BLaER1 (cell line): ENCODE results near the gene CRYBA2.

ENCODE experiments used
- H3K27ac ChIP-seq: shearing (Covaris generic); formaldehyde crosslinking; 2 replicates; pipeline ENCODE4 v1.8.1; 2022
- H3K27me3 ChIP-seq: shearing (Covaris generic); formaldehyde crosslinking; 2 replicates; pipeline ENCODE4 v1.8.1; 2022
- H3K36me3 ChIP-seq: shearing (Covaris generic); formaldehyde crosslinking; 2 replicates; pipeline ENCODE4 v1.8.1; 2022
- H3K4me1 ChIP-seq: shearing (Covaris generic); formaldehyde crosslinking; 2 replicates; pipeline ENCODE4 v1.8.1; 2022
- H3K4me2 ChIP-seq: shearing (Covaris generic); formaldehyde crosslinking; 2 replicates; pipeline ENCODE4 v1.8.1; 2022
- H3K4me3 ChIP-seq: shearing (Covaris generic); formaldehyde crosslinking; 2 replicates; pipeline ENCODE4 v1.8.1; 2022
- H3K9ac ChIP-seq: shearing (Covaris generic); formaldehyde crosslinking; 2 replicates; pipeline ENCODE4 v1.8.1; 2022
- H3K9me3 ChIP-seq: shearing (Covaris generic); formaldehyde crosslinking; 2 replicates; pipeline ENCODE4 v1.8.1; 2022
- H4K20me1 ChIP-seq: shearing (Covaris generic); formaldehyde crosslinking; 2 replicates; pipeline ENCODE4 v1.8.1; 2022
- Cebpa-rat ChIP-seq: shearing (Covaris generic); IDR thresholded peaks from 2 replicates; pipeline ENCODE4 v1.8.1; 2022

The CRYBA2 gene

DNA sequence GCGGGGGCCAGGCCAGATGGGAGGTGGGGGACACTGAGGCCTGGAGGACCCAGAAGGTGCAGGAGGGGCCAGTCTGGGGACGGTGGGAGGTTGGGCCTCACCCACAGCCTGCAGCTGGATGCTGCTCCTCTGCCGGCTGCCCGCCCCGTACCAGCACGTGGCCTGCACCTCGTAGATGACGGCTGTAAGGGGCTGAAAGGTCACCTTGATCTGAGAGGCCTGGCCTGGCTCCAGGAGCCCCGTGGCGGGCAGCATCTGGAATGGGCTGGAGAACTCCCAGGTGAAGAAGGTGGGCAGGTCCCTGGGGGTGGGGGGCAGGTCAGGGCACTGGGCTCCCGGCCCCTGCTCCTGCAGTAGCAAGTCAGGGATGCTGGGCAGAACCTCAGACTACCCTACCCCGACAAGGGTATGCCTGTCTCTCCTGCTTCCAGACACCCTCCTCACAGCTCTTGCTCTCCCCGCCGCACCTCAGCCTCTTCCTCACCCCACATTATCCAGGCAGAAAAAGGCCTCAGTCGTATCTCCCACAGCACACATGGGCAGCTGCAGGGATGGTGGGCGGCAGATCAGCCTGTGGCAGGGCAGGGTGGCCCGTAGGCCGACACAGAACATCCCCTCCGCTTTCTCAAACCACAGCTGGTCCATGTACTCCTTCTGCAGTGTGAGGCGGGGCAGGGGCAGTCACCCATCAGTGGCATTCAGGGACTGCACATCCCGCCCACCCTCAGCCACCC is 38.0 kb upstream of the CRYBA2 start:
- no peaks in the 10 kb centered on the region for H3K36me3 ChIP-seq
- H3K9ac ChIP-seq = no peak overlapping the region
- H3K27ac ChIP-seq = no peak overlapping the region
- no peaks in the 10 kb centered on the region for H3K9me3 ChIP-seq
- no peak for TF ChIP-seq Cebpa-rat
- no peaks in the 10 kb centered on the region for H3K4me1 ChIP-seq
- H3K27me3 ChIP-seq = no peaks in the 10 kb centered on the region; the same call in 1 of the 2 replicates
- no peak overlapping the region for H3K4me2 ChIP-seq
- no peak overlapping the region for H3K4me3 ChIP-seq
- H4K20me1 ChIP-seq = peaks cover 7% of the 10 kb centered on the region; the same call in 1 of the 2 replicates

DNA sequence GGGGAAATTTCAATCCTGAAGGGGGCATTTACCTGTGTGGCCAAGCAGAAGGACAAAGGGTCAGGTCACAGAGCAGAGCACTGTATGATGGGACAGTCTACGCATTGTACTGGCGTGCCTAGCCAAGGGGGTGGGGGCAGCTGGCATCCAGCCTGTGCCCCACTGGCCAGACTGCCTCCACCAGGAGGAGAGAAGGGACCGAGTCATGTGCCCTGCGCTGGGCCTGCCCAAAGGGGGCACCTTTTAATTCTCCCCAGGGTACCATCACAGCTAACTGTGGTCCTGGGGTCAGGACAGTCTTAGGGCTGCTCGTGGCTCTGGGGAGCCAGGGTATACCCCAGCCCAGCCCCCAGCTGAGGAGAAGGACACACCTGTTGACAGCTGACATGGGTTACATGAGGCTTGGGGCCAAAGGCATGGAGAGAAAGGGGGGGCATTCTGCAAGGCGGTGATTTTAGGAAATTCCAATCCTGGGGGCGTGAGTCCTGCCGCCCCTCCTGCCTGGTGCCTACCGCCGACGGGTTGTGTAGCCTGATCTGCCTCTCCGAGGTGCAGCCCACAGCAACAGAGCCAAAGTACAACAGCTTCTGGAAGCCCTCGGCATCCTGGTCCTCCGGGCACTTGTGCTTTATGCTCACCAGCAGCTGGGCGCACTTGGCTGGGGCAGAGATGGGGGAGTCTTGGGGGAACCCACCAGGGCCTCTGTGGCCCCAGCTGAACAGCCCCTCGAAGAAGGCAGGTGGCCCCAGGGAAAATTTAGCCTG is 37.1 kb upstream of the CRYBA2 start:
- no peaks in the 10 kb centered on the region for H3K4me1 ChIP-seq
- H3K9ac ChIP-seq = no peak overlapping the region
- H3K9me3 ChIP-seq = no peaks in the 10 kb centered on the region
- H3K36me3 ChIP-seq = no peaks in the 10 kb centered on the region
- H4K20me1 ChIP-seq = peaks cover 7% of the 10 kb centered on the region; the same call in 1 of the 2 replicates
- H3K4me2 ChIP-seq = no peak overlapping the region
- no peak overlapping the region for H3K27ac ChIP-seq
- H3K4me3 ChIP-seq = no peak overlapping the region
- H3K27me3 ChIP-seq = no peaks in the 10 kb centered on the region; the same call in 1 of the 2 replicates
- no peak for TF ChIP-seq Cebpa-rat

DNA sequence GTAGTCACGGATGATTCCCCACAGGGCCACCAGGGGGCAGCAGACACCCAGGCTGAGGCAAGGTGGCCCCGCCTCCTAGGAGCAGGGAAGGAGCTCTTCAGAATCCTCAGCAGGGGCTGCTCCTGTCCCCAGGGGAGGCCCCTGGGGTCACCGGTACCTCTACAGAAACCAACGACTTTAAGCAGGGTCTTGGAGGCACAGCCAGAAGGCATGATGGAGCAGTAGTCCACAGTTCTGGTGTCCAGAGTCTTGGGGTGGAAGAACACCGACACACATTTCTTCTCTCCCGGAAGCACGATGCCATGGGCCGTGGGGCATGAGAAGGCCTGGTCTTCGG is 36.6 kb upstream of the CRYBA2 start:
- Histone ChIP-seq H3K36me3 (no peaks in the 10 kb centered on the region), H3K4me1 (no peaks in the 10 kb centered on the region), H3K9ac (no peak overlapping the region), H4K20me1 (peaks cover 7% of the 10 kb centered on the region; the same call in 1 of the 2 replicates), H3K4me3 (no peak overlapping the region), H3K27ac (no peak overlapping the region), H3K9me3 (no peaks in the 10 kb centered on the region), H3K4me2 (no peak overlapping the region), H3K27me3 (no peaks in the 10 kb centered on the region; the same call in 1 of the 2 replicates)
- TF ChIP-seq Cebpa-rat = no peak

DNA sequence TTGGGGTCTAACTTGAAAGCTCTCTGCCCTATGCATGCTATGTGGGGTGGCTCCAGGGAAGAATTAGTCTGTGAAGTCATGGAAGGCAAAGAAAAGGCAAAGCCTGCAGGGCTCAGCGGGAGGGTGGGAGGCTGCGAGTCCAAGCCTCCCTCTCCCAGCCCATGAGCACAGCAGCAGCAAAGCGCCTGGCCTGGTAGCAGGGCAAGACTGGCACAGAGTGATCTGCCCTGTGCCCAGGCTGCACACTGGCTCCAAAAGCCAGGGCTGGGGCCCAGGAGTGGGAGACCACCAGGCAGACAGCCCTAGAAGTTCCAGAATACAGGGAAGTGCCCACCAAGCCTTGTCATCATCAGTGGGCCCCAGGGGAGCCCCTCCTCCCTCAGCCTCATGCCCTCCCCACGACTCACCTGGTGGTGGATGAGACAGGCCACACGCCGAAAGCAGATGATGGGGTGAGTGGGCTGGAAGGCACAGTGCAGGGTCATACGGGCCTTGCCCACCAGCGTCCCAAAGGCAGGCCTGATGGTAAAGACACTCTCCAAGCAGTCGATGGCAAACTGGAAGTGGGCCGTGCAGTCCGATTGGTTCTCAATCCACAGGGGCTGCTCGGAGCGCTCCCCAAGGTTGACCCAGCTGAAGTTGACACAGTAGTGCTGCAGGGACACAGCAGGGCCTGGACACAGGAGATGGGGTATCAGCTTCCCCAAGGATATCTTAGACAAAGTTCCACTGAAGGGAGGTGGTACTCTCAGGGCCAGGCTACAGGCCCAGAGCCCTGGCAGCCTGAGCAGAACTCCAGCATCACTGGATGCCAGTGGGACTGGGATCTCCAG is 36.0 kb upstream of the CRYBA2 start:
- Histone ChIP-seq H4K20me1 (peaks cover 7% of the 10 kb centered on the region; the same call in 1 of the 2 replicates), H3K9ac (no peak overlapping the region), H3K27ac (no peak overlapping the region), H3K4me2 (no peak overlapping the region), H3K36me3 (no peaks in the 10 kb centered on the region), H3K4me3 (no peak overlapping the region), H3K27me3 (no peaks in the 10 kb centered on the region; the same call in 1 of the 2 replicates), H3K9me3 (no peaks in the 10 kb centered on the region), H3K4me1 (no peaks in the 10 kb centered on the region)
- TF ChIP-seq Cebpa-rat = no peak

DNA sequence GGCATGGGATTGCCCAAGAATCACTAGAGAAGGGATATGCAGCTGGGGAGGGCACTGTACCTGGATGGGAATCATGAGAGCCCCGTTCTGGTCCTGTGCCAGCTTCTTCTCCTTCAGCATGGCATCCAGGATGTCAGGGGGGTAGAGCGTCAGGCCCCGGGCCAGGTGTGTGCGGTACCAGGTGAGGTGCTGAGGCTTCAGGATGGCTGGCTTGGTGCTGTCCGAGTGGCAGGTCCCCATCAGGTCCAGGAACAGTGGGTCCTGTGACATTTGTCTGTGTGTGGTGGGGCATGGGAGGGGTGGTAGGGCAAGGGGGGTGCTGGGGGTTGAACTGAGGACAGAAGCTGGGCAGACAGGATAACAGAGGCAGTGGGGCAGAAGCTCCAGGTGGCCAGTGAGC is 34.9 kb upstream of the CRYBA2 start:
- H3K27ac ChIP-seq = no peak overlapping the region
- no peaks in the 10 kb centered on the region for H3K9me3 ChIP-seq
- no peaks in the 10 kb centered on the region; the same call in 1 of the 2 replicates for H3K27me3 ChIP-seq
- TF ChIP-seq Cebpa-rat = no peak
- no peak overlapping the region for H3K4me3 ChIP-seq
- no peaks in the 10 kb centered on the region for H3K4me1 ChIP-seq
- H4K20me1 ChIP-seq = peaks cover 7% of the 10 kb centered on the region; the same call in 1 of the 2 replicates
- no peaks in the 10 kb centered on the region for H3K36me3 ChIP-seq
- H3K9ac ChIP-seq = no peak overlapping the region
- H3K4me2 ChIP-seq = no peak overlapping the region

DNA sequence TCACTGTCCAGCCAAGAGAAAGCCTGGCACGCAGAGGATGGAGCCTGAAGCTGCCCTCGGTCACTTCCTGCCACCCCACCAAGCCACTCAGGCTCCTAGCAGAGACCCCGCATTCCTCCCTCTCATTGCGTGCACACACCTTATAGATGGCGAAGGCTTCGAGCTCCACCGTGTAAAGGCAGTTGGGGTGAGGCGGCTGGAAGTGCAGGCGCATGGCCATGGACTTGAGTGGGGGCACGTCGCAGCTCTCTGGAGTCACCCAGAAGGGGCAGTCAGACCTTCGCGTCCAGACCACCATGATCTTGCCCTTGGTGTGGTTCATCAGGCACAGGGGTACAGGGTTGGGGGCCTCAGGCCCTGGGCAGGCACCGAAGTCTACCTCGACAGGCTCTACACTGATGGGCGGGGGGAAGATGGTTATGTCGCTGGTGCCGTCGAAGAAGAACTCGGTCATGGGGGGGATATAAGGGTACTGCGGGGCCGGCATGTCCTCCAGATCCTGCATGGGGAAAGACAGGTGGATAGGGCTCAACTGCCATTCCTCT is 34.4 kb upstream of the CRYBA2 start:
- H3K9ac ChIP-seq = no peak overlapping the region
- no peaks in the 10 kb centered on the region for H3K9me3 ChIP-seq
- no peak for TF ChIP-seq Cebpa-rat
- no peak overlapping the region for H3K4me2 ChIP-seq
- H3K4me3 ChIP-seq = no peak overlapping the region
- H3K27ac ChIP-seq = no peak overlapping the region
- no peaks in the 10 kb centered on the region; the same call in 1 of the 2 replicates for H3K27me3 ChIP-seq
- H4K20me1 ChIP-seq = peaks cover 7% of the 10 kb centered on the region; the same call in 1 of the 2 replicates
- no peaks in the 10 kb centered on the region for H3K4me1 ChIP-seq
- H3K36me3 ChIP-seq = no peaks in the 10 kb centered on the region

DNA sequence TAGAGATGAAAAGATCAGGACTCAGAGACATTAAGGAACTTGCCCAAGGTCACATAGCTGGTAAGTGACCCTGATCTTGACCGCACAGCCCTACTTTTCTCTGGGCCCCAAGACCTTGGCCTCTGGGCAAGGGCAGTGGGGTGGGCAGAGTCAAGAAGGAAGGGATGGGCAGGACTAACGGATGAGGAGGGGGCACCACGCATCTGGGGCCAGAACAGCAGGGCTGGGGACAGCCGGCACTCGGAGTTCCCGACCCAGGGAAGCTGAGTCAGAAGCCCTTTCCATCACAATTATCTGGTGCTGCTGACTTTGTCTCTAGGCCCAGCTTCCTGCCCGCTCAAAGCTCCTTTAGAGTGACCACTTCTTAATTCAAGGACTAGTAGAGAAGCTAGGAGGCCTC is 33.7 kb upstream of the CRYBA2 start:
- H3K4me2 ChIP-seq = no peak overlapping the region
- H3K4me3 ChIP-seq = no peak overlapping the region
- no peaks in the 10 kb centered on the region for H3K36me3 ChIP-seq
- no peak for TF ChIP-seq Cebpa-rat
- no peaks in the 10 kb centered on the region for H3K4me1 ChIP-seq
- H3K9ac ChIP-seq = no peak overlapping the region
- no peak overlapping the region for H3K27ac ChIP-seq
- no peaks in the 10 kb centered on the region for H3K9me3 ChIP-seq
- no peaks in the 10 kb centered on the region for H3K27me3 ChIP-seq
- H4K20me1 ChIP-seq = peaks cover 7% of the 10 kb centered on the region; the same call in 1 of the 2 replicates

DNA sequence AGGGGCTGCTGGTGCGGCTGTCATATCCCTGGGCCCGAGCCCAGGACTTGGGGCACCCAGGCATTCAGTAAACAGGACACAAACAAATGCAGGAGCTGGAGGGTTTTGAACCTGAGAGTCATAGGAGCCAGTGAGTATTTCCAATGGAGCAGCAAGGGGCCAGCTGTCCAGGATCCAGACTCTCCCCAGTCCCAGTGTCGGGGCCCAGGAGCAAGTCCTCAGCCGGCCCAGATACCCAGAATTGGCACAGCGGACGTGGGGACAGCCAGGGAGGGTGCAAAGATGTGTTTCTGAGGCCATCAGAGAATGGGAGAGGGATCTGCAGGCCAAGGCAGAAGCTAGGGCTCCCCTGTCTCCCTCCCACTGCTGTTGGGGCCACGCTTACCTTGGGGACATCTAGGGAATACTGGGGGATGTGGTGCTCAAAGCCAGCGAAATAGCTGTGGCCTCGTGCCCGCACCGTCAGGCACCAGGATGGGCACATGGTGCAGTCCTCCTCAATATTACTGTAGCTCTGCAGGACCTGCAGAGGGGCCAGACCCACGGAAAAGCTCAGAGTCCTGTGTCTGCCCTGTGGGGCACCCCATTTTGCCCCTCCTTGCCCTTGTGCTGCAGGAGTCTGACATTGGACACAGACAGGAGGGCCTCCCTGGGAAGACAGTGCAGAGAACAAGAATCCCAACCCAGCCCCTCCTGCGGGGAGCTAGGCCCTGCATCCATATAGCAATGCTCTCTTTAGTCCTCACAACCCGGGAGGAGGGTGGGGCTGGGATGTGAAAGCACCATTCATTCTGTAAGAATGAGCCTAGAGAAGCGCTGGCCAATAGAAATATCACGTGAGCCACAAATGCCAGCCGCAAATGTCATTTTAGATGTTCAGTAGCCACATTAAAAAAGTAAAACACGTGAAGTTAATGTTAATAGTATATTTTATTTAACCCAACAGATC is 32.7 kb upstream of the CRYBA2 start:
- no peak overlapping the region for H3K27ac ChIP-seq
- H3K27me3 ChIP-seq = no peaks in the 10 kb centered on the region
- H3K4me1 ChIP-seq = no peaks in the 10 kb centered on the region
- TF ChIP-seq Cebpa-rat = no peak
- H4K20me1 ChIP-seq = peaks cover 7% of the 10 kb centered on the region; the same call in 1 of the 2 replicates
- H3K4me2 ChIP-seq = no peak overlapping the region
- no peaks in the 10 kb centered on the region for H3K9me3 ChIP-seq
- no peak overlapping the region for H3K9ac ChIP-seq
- H3K4me3 ChIP-seq = no peak overlapping the region
- no peaks in the 10 kb centered on the region for H3K36me3 ChIP-seq
